ENCODE measurements around the gene CPLANE2. TPM values are rescaled to one million over a fixed set of nuclear protein-coding genes. Genes with fewer than 3 reads are reported as not detected.

The CPLANE2 gene
- total and polyA plus RNA-seq, 2 of the 4 experiments (the other 2 are of a cell fraction), result 3.2 to 5.8 TPM

DNA sequence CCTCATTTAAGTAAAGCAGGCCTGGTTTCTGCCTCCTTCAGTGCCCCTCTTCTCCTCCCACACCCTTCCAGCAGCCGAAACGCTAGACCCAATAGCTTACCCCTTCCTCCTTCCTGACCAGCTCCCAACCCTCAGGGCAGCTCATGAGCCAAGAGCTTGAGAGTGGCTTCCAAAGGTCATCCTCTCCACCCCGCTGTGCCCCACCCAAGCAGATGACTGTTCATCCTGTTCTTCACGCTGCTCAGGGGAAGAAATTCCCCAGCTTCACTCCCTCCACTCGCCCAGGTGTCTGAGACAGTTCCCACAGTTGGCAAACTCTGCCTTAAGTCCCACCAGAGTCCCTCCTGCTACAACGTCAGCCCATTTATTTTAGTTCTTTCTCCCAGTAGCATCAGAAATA, 48.0 kb downstream of the CPLANE2 start:
- Histone ChIP-seq H3K4ac (ENCODE audit: low read depth, low read length) (peak overlapping the region; percentile 11; the same call in 1 of the 2 replicates), H2AK5ac (ENCODE audit: low read depth, low read length) (peak overlapping the region; percentile 72; the same call in 1 of the 2 replicates), H2BK120ac (ENCODE audit: low read depth, low read length) (no peak overlapping the region), H3K4me3 (ENCODE audit: insufficient read depth, low read depth, low read length) (no peak overlapping the region), H3K27ac (ENCODE audit: insufficient read depth, low read length) (no peak overlapping the region), H2AFZ (replicated peaks; ENCODE audit: low read length, poor library complexity) (peak overlapping the region; percentile 70), H3K4me1 (ENCODE audit: control insufficient read depth, insufficient read depth, low read length) (peaks cover 4% of the 10 kb centered on the region), H4K20me1 (ENCODE audit: insufficient read depth, low read length) (no peaks in the 10 kb centered on the region), H2BK5ac (ENCODE audit: low read depth, low read length, poor library complexity, severe bottlenecking) (no peak overlapping the region), H3K36me3 (ENCODE audit: control insufficient read depth, insufficient read depth, low read length) (no peaks in the 10 kb centered on the region), H4K5ac (ENCODE audit: low read depth, low read length) (no peak overlapping the region), H3K56ac (ENCODE audit: extremely low read depth, insufficient read depth, low read length) (no peak overlapping the region), H3K27me3 (ENCODE audit: control insufficient read depth, insufficient read depth, low read length) (no peaks in the 10 kb centered on the region), H4K8ac (ENCODE audit: low read depth in 2 of 2, low read length in 2 of 2) (no peak overlapping the region), H2BK15ac (ENCODE audit: low read depth, low read length) (0 out of 3 replicates have a peak overlapping the region, but pooled peaks have one; percentile 15), H3K14ac (replicated peaks; ENCODE audit: low read depth, low read length) (no peak overlapping the region), H3K79me1 (ENCODE audit: low read depth in 1 of 2, low read length in 2 of 2) (no peaks in the 10 kb centered on the region), H3K9ac (ENCODE audit: low read depth, low read length) (no peak overlapping the region), H2AK9ac (replicated peaks; ENCODE audit: low read depth, low read length, poor library complexity) (no peak overlapping the region), H3K9me3 (ENCODE audit: control insufficient read depth, insufficient read depth, low read length) (no peaks in the 10 kb centered on the region), H2BK20ac (ENCODE audit: low read depth, low read length) (no peak overlapping the region), H3K23ac (ENCODE audit: low read depth, low read length) (no peak overlapping the region), H3K4me2 (ENCODE audit: low read depth, low read length) (no peak overlapping the region), H4K91ac (ENCODE audit: insufficient read depth, low read depth, low read length) (no peak overlapping the region; the same call in 1 of the 2 replicates), H3K9me1 (ENCODE audit: insufficient read depth, low read length) (no peaks in the 10 kb centered on the region), H3K18ac (ENCODE audit: low read depth, low read length) (no peak overlapping the region)
- dilution Hi-C loops (cut with HindIII; ENCODE audit: low sequenced_read_pairs, unreplicated experiment) (no loop called here), in situ Hi-C loops (cut with MboI; ENCODE audit: low sequenced_read_pairs) (loop anchor here (25.0 kb wide), 1 partner anchor 402 kb away; no protein-coding TSS in a partner anchor), intact Hi-C loops (cut with micrococcal nuclease) (loop anchor here (5.0 kb wide), 1 partner anchor 173 kb away; no protein-coding TSS in a partner anchor)
- BruUV-seq (replicated peaks), result no TSS peak
- no peak for ATAC-seq (ENCODE audit: low read depth)
- TF ChIP-seq RAD21 (IDR thresholded peaks at IDR 0.05; ENCODE audit: low read length) (no peak), RFX5 (IDR thresholded peaks at IDR 0.05; ENCODE audit: low read depth, low read length) (no peak), NFE2L2 (IDR thresholded peaks at IDR 0.05; ENCODE audit: low read depth, low read length) (no peak), CHD1 (IDR thresholded peaks at IDR 0.05; ENCODE audit: low read depth, low read length) (no peak), MAFK (IDR thresholded peaks at IDR 0.05; ENCODE audit: low read depth, low read length) (no peak), SMC3 (IDR thresholded peaks at IDR 0.05; ENCODE audit: low read depth, low read length) (no peak), BHLHE40 (IDR thresholded peaks at IDR 0.05; ENCODE audit: low read depth, low read length) (no peak), FOS (IDR thresholded peaks at IDR 0.05; ENCODE audit: low read depth, low read length) (no peak), CEBPB (IDR thresholded peaks at IDR 0.05; ENCODE audit: low read depth, low read length) (no peak)
- TF ChIP-seq, protein P1, sequence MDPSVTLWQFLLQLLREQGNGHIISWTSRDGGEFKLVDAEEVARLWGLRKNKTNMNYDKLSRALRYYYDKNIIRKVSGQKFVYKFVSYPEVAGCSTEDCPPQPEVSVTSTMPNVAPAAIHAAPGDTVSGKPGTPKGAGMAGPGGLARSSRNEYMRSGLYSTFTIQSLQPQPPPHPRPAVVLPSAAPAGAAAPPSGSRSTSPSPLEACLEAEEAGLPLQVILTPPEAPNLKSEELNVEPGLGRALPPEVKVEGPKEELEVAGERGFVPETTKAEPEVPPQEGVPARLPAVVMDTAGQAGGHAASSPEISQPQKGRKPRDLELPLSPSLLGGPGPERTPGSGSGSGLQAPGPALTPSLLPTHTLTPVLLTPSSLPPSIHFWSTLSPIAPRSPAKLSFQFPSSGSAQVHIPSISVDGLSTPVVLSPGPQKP (IDR thresholded peaks at IDR 0.05; ENCODE audit: borderline replicate concordance, low read depth, low read length), result no peak
- TF ChIP-seq, protein P2, sequence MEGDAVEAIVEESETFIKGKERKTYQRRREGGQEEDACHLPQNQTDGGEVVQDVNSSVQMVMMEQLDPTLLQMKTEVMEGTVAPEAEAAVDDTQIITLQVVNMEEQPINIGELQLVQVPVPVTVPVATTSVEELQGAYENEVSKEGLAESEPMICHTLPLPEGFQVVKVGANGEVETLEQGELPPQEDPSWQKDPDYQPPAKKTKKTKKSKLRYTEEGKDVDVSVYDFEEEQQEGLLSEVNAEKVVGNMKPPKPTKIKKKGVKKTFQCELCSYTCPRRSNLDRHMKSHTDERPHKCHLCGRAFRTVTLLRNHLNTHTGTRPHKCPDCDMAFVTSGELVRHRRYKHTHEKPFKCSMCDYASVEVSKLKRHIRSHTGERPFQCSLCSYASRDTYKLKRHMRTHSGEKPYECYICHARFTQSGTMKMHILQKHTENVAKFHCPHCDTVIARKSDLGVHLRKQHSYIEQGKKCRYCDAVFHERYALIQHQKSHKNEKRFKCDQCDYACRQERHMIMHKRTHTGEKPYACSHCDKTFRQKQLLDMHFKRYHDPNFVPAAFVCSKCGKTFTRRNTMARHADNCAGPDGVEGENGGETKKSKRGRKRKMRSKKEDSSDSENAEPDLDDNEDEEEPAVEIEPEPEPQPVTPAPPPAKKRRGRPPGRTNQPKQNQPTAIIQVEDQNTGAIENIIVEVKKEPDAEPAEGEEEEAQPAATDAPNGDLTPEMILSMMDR (conservative IDR thresholded peaks at IDR 0.05; ENCODE audit: low read depth, low read length), result no peak
- ChIA-PET CTCF (interaction anchor here (1.5 to 2.5 kb wide), 2 partner anchors 107 to 110 kb away, joined by 6 to 13 read pairs; no protein-coding TSS in a partner anchor), POLR2A (ENCODE audit: unreplicated experiment) (interaction anchor here (0.6 kb wide), 1 partner anchor 18 kb away, joined by 3 read pairs; no protein-coding TSS in a partner anchor)
- no peak for DNase-seq
- WGBS, 2 experiments (ENCODE audit: extremely low coverage in 2 of 2, insufficient read length in 1 of 2), result 20% methylated on average over 1 of the region's 6 CpGs; no CpG with 5 or more reads in 1 of the 2 experiments

Measured in IMR-90 (cell line).